Caco-2 (cell line): ENCODE data around the gene MYO18A. TPM values are rescaled to one million over a fixed set of nuclear protein-coding genes. Genes with fewer than 3 reads are reported as not detected.

Experiments used
- BruUV-seq: library from RNA; stranded (reverse); fragments of 400-500 nt; replicated peaks from 2 replicates; lab custom pipeline; 2021; lab: Mats Ljungman, UMichigan
- CTCF ChIA-PET: fragments of 300-600 bp; sonication (Branson Sonifier 250); formaldehyde crosslinking; loops from one replicate; lab custom pipeline; 2022; ENCODE audit warnings: antibody characterized with exemption; lab: Charles Lee
- POLR2A ChIA-PET: fragments of 300-600 bp; sonication (Branson Sonifier 250); formaldehyde crosslinking; loops from one replicate; lab custom pipeline; 2022; ENCODE audit warnings: antibody characterized with exemption; lab: Charles Lee
- DNase-seq, 2 experiments: peaks; one replicate each; pipeline versions ENCODE4 v3.0.0 to v3.0.0-alpha.2; 2020 to 2022
- H3K27me3 ChIP-seq: replicated peaks from 2 replicates; pipeline ENCODE4 v1.6.0; 2011; ENCODE audit warnings: low read length; ENCODE audit not compliant: control insufficient read depth, insufficient read depth
- H3K36me3 ChIP-seq: 2 replicates; pipeline ENCODE4 v1.5.1; 2011; ENCODE audit warnings: low read length; ENCODE audit not compliant: control insufficient read depth, insufficient read depth
- H3K4me1 ChIP-seq: fragments of 250-450 bp; sonication (Bioruptor Pico); 2 replicates; pipeline ENCODE4 v1.5.1; 2020; ENCODE audit warnings: mild to moderate bottlenecking
- H3K4me3 ChIP-seq: 2 replicates; pipeline ENCODE4 v1.5.1; 2011; ENCODE audit warnings: low read depth, mild to moderate bottlenecking, control low read depth, low read length
- H3K9me3 ChIP-seq: fragments of 250-450 bp; sonication (Bioruptor Pico); 2 replicates; pipeline ENCODE4 v1.5.1; 2020; ENCODE audit warnings: mild to moderate bottlenecking, moderate library complexity
- H3K27ac Mint-ChIP-seq: one replicate; pipeline ENCODE4 v1.8.0; 2022; ENCODE audit warnings: mixed read lengths; ENCODE audit not compliant: unreplicated experiment
- H3K27me3 Mint-ChIP-seq: one replicate; pipeline ENCODE4 v1.8.0; 2022; ENCODE audit warnings: mixed read lengths; ENCODE audit not compliant: insufficient read depth, unreplicated experiment
- H3K36me3 Mint-ChIP-seq: one replicate; pipeline ENCODE4 v1.8.0; 2022; ENCODE audit warnings: mild to moderate bottlenecking, mixed read lengths; ENCODE audit not compliant: insufficient read depth, unreplicated experiment
- H3K4me1 Mint-ChIP-seq: one replicate; pipeline ENCODE4 v1.8.0; 2022; ENCODE audit warnings: low read depth, mixed read lengths; ENCODE audit not compliant: unreplicated experiment
- H3K4me3 Mint-ChIP-seq: one replicate; pipeline ENCODE4 v1.8.0; 2022; ENCODE audit warnings: mild to moderate bottlenecking, moderate library complexity, mixed read lengths; ENCODE audit not compliant: unreplicated experiment
- H3K9me3 Mint-ChIP-seq: one replicate; pipeline ENCODE4 v1.8.0; 2022; ENCODE audit warnings: mixed read lengths; ENCODE audit not compliant: unreplicated experiment
- intact Hi-C: fragments of 100-400 bp; cut with micrococcal nuclease; formaldehyde crosslinking; loops from one replicate; pipeline ENCODE4 v1.10.0; 2022; ENCODE audit not compliant: unreplicated experiment
- total RNA-seq: library from RNA; stranded (reverse); gene quantifications from 2 replicates; pipeline ENCODE4 v1.2.3, GENCODE V29; 2022
- TF ChIP-seq, protein P1 (sequence below), 2 experiments: fragments of 200-600 bp in 1 of 2; IDR thresholded peaks; 1 replicate in 1 of 2; 2 replicates in 1 of 2; pipeline versions ENCODE4 v1.5.1 to v1.8.0; 2011 to 2022; ENCODE audit warnings: antibody characterized with exemption in 1 of 2, control low read depth in 1 of 2, inconsistent platforms in 1 of 2, low read depth in 1 of 2, low read length in 1 of 2, mild to moderate bottlenecking in 1 of 2, moderate library complexity in 1 of 2; ENCODE audit not compliant: insufficient read depth in 1 of 2, severe bottlenecking in 1 of 2, unreplicated experiment in 1 of 2

MYO18A gene
- total RNA-seq, 1 experiment from 2014 or later, result 47.1 TPM

DNA sequence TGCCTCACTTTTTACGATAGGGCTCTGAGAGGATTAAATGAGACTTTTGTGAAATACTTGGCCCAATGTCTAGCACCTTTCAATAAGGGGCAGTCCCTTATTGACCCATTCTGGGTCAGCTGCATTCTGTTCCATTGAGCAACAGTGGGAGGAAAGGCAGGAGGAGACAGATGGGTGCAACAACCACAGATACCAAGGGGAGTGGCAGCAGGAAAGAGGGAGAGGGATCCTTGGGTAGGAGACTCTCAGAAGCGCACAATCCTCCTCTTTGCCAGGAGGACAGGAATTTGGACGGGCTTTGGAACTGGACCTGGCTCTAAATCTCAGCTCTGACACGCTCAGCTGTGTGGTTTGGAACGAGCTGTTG, 133.7 kb downstream of the MYO18A start:
- Mint-ChIP-seq H3K4me1 (peaks cover 17% of the 10 kb centered on the region), H3K9me3 (no peaks in the 10 kb centered on the region), H3K36me3 (no peaks in the 10 kb centered on the region), H3K27me3 (peaks cover 5% of the 10 kb centered on the region), H3K27ac (no peak overlapping the region), H3K4me3 (no peak overlapping the region)
- no peak for DNase-seq
- no TSS peak for BruUV-seq
- TF ChIP-seq, protein P1, sequence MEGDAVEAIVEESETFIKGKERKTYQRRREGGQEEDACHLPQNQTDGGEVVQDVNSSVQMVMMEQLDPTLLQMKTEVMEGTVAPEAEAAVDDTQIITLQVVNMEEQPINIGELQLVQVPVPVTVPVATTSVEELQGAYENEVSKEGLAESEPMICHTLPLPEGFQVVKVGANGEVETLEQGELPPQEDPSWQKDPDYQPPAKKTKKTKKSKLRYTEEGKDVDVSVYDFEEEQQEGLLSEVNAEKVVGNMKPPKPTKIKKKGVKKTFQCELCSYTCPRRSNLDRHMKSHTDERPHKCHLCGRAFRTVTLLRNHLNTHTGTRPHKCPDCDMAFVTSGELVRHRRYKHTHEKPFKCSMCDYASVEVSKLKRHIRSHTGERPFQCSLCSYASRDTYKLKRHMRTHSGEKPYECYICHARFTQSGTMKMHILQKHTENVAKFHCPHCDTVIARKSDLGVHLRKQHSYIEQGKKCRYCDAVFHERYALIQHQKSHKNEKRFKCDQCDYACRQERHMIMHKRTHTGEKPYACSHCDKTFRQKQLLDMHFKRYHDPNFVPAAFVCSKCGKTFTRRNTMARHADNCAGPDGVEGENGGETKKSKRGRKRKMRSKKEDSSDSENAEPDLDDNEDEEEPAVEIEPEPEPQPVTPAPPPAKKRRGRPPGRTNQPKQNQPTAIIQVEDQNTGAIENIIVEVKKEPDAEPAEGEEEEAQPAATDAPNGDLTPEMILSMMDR (IDR thresholded peaks at IDR 0.05; ENCODE audit: insufficient read depth in 1 of 2, low read depth in 1 of 2, low read length in 1 of 2, severe bottlenecking in 1 of 2, unreplicated experiment in 1 of 2), result no peak
- ChIA-PET CTCF (no interaction called here), POLR2A (no interaction called here)
- Histone ChIP-seq H3K9me3 (no peaks in the 10 kb centered on the region), H3K36me3 (no peaks in the 10 kb centered on the region), H3K4me1 (0 out of 2 replicates have a peak, but pooled peaks cover 5% of the 10 kb centered on the region), H3K4me3 (no peak overlapping the region), H3K27me3 (no peaks in the 10 kb centered on the region)
- intact Hi-C loops, result no loop called here

DNA sequence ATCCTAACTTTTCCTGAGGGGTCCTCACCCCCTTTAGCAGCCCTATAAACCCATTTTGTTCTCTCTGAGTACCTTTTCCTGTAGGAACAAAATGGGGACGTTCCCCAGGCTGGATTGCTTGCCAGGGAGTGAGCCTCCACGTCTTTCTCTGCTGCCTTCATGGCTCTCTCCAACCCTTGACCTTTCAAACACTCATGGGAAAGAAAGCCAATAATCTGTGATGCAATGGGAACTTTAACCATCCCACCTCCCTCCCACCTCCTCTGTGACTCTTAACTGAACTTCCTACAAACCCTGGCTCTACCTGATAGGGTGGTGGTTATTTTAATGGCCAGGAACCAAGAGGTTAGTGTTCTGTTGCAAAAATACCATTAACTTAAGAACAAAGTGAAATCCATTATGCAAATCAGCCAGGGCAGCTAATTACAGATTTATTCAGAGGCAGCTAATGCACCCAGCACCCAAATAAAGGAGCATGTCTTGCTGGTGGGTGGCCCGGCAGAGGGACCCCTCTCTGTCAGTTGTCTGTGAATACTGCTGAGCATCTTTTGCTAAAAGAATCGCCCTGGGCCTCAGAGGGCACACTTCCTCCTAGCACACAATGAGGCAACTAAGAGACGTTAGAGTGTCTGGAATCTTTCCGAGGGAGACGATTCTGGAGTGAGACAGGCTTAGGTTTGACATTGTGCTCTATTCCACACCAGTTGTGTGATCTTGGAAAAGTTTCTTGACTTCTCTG, 134.3 kb downstream of the MYO18A start:
- DNase-seq, result no peak

DNA sequence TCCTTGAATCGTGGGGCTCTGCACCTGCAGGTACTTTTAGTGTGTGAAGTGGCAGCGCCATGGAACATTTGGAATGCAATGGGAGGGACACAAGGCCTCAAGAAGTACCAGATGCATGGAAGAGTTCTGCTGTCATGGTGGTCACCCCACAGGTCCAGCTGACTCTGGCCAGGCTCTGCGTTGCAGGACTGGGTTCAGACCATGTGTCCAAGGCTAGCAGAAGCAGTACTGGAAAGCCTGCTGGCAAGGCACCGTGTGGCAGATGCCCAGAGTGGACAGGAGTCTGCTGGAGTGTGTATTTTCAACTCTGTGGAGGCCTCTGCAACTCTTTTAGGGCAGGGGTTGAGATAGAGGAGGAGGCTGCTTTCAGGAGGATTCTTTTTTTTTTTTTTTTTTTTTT, 135.2 kb downstream of the MYO18A start:
- DNase-seq, result no peak
- H3K27ac Mint-ChIP-seq, result no peak overlapping the region
- H3K4me1 Mint-ChIP-seq, result peaks cover 17% of the 10 kb centered on the region
- TF ChIP-seq, protein P1 (IDR thresholded peaks at IDR 0.05; ENCODE audit: insufficient read depth in 1 of 2, low read depth in 1 of 2, low read length in 1 of 2, severe bottlenecking in 1 of 2, unreplicated experiment in 1 of 2), result no peak
- intact Hi-C loops, result no loop called here
- BruUV-seq, result no TSS peak
- no peak overlapping the region for H3K4me3 Mint-ChIP-seq
- H3K27me3 Mint-ChIP-seq, result peaks cover 5% of the 10 kb centered on the region
- Histone ChIP-seq H3K4me1 (0 out of 2 replicates have a peak, but pooled peaks cover 5% of the 10 kb centered on the region), H3K36me3 (no peaks in the 10 kb centered on the region), H3K9me3 (no peaks in the 10 kb centered on the region), H3K27me3 (no peaks in the 10 kb centered on the region), H3K4me3 (no peak overlapping the region)
- H3K9me3 Mint-ChIP-seq, result no peaks in the 10 kb centered on the region
- POLR2A ChIA-PET, result no interaction called here
- no peaks in the 10 kb centered on the region for H3K36me3 Mint-ChIP-seq
- CTCF ChIA-PET, result no interaction called here

More for the DNA sequence above, 134.3 kb downstream of the MYO18A start:
- intact Hi-C loops, result no loop called here
- no peak overlapping the region for H3K27ac Mint-ChIP-seq
- TF ChIP-seq, protein P1 (IDR thresholded peaks at IDR 0.05; ENCODE audit: insufficient read depth in 1 of 2, low read depth in 1 of 2, low read length in 1 of 2, severe bottlenecking in 1 of 2, unreplicated experiment in 1 of 2), result no peak
- Histone ChIP-seq H3K9me3 (no peaks in the 10 kb centered on the region), H3K4me1 (0 out of 2 replicates have a peak, but pooled peaks cover 5% of the 10 kb centered on the region), H3K36me3 (no peaks in the 10 kb centered on the region), H3K4me3 (no peak overlapping the region), H3K27me3 (no peaks in the 10 kb centered on the region)
- ChIA-PET POLR2A (no interaction called here), CTCF (no interaction called here)
- H3K4me1 Mint-ChIP-seq, result peaks cover 17% of the 10 kb centered on the region
- H3K27me3 Mint-ChIP-seq, result peaks cover 5% of the 10 kb centered on the region
- no peaks in the 10 kb centered on the region for H3K9me3 Mint-ChIP-seq
- H3K4me3 Mint-ChIP-seq, result no peak overlapping the region
- no peaks in the 10 kb centered on the region for H3K36me3 Mint-ChIP-seq
- no TSS peak for BruUV-seq
